ENCODE results near the gene LRRC42. TPM values are rescaled to one million over a fixed set of nuclear protein-coding genes. Genes with fewer than 3 reads are reported as not detected.

The LRRC42 gene
- total RNA-seq, 1 experiment from 2014 or later: 78.7 TPM

DNA sequence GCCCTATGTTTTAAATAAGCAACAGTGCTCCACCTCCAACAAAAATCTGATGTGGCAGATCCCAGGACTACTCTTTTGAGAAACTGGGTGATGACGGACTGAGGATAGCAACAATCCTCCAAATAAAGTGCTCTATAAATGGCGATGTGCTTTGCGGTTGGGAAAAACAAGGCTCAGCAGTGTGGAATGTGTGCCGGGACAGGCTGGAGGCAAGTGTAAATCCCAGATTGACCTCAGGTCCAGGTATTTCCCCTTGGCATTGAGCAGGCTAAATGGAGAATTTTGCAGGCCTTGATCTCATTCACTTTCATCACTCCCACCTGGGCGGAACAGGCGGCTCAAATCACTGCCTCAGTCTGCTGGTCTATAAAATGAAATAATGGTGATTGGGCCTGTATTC is 35.1 kb downstream of the LRRC42 start:
- TF ChIP-seq EZH2 (IDR thresholded peaks at IDR 0.05; ENCODE audit: low read depth): no peak
- TF ChIP-seq CTCF (conservative IDR thresholded peaks at IDR 0.05): no peak
- CTCF ChIA-PET: no interaction called here
- POLR2A ChIA-PET (ENCODE audit: unreplicated experiment): no interaction called here
- DNase-seq: no peak
- H2AFZ ChIP-seq: no peak overlapping the region
- no peak overlapping the region for H3K4me3 ChIP-seq
- H3K79me2 ChIP-seq (ENCODE audit: low read depth): no peaks in the 10 kb centered on the region
- no peaks in the 10 kb centered on the region for H3K36me3 ChIP-seq (ENCODE audit: low read depth)
- no peaks in the 10 kb centered on the region for H3K4me1 ChIP-seq (replicated peaks; ENCODE audit: insufficient read depth)
- no peak overlapping the region for H3K4me2 ChIP-seq
- H3F3A ChIP-seq (ENCODE audit: insufficient read depth, low read depth): no peaks in the 10 kb centered on the region
- H3K27me3 ChIP-seq (ENCODE audit: insufficient read depth, low read depth): no peaks in the 10 kb centered on the region
- intact Hi-C loops (cut with micrococcal nuclease; ENCODE audit: unreplicated experiment): no loop called here
- H3K9me3 ChIP-seq (ENCODE audit: insufficient read depth, low read depth): no peaks in the 10 kb centered on the region
- H3K9me2 ChIP-seq (ENCODE audit: insufficient read depth): no peaks in the 10 kb centered on the region
- H3K27ac ChIP-seq: no peak overlapping the region
- no peaks in the 10 kb centered on the region for H4K20me1 ChIP-seq (ENCODE audit: insufficient read depth)
- no TSS peak for BruUV-seq (replicated peaks)

DNA sequence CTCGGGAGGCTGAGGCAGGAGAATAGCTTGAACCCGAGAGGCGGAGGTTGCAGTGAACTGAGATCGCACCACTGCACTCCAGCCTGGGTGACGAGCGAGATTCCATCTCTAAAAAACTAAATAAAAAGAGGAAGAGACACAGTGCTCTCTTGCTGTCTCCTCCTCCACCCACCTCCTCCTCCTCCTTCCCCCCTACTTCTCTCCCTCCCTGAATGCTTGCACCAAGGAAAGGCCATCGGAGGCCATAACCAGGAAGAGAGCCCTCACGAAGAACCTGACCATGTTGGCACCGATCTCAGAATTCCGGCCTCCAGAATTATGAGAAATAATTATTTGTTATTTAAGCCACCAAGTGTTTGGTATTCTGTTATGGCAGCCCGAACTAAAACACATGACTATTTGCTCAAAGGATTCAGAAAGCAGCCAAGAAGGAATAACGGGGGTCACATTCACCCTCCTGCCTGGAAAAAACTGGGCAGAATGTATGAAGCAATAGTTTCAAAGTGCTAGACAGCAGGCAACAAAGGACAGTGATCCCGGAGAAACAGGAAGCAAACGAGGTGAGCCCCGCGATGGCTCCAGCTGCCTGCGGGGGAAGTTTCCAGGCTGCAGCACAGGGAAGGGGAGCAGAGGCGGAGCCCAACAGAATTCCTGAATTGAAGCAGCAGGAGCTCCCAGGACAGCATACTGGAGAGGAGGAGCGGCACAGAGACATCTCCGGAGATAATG is 36.0 kb downstream of the LRRC42 start:
- POLR2A ChIA-PET (ENCODE audit: unreplicated experiment): no interaction called here
- no peak for DNase-seq

DNA sequence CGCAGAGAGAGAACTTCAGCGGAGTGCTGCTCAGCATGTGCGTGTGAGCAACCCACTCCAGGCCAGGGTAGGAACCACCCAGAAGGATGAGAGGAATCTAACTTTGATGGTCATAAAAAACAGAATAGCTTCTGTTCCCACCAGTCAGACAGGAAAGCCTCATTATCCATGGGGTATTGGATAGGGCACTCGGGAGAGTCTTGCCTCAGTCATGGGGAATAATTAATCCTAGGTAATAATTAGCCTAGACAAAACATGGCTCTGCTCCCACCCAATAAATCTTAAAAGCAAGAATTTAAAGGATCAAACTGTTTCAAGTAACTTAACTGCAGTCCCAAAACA is 36.6 kb downstream of the LRRC42 start:
- CTCF ChIA-PET: no interaction called here
- BruUV-seq (replicated peaks): no TSS peak

More for the DNA sequence above, 36.0 kb downstream of the LRRC42 start:
- H3K79me2 ChIP-seq (ENCODE audit: low read depth): no peaks in the 10 kb centered on the region
- H3K27me3 ChIP-seq (ENCODE audit: insufficient read depth, low read depth): no peaks in the 10 kb centered on the region
- H3F3A ChIP-seq (ENCODE audit: insufficient read depth, low read depth): no peaks in the 10 kb centered on the region
- H3K36me3 ChIP-seq (ENCODE audit: low read depth): no peaks in the 10 kb centered on the region
- H3K4me2 ChIP-seq: no peak overlapping the region
- no peak overlapping the region for H3K27ac ChIP-seq
- CTCF ChIA-PET: no interaction called here
- no TSS peak for BruUV-seq (replicated peaks)
- no peaks in the 10 kb centered on the region for H3K9me3 ChIP-seq (ENCODE audit: insufficient read depth, low read depth)
- H2AFZ ChIP-seq: 0 out of 2 replicates have a peak overlapping the region, but pooled peaks have one; percentile 71
- no peaks in the 10 kb centered on the region for H3K9me2 ChIP-seq (ENCODE audit: insufficient read depth)
- TF ChIP-seq EZH2 (IDR thresholded peaks at IDR 0.05; ENCODE audit: low read depth) (no peak), CTCF (conservative IDR thresholded peaks at IDR 0.05) (no peak)
- H3K4me3 ChIP-seq: no peak overlapping the region
- no peaks in the 10 kb centered on the region for H4K20me1 ChIP-seq (ENCODE audit: insufficient read depth)
- no peaks in the 10 kb centered on the region for H3K4me1 ChIP-seq (replicated peaks; ENCODE audit: insufficient read depth)
- intact Hi-C loops (cut with micrococcal nuclease; ENCODE audit: unreplicated experiment): no loop called here

More for the DNA sequence above, 36.6 kb downstream of the LRRC42 start:
- Histone ChIP-seq H3K27me3 (ENCODE audit: insufficient read depth, low read depth) (no peaks in the 10 kb centered on the region), H3K27ac (no peak overlapping the region), H3F3A (ENCODE audit: insufficient read depth, low read depth) (no peaks in the 10 kb centered on the region), H4K20me1 (ENCODE audit: insufficient read depth) (no peaks in the 10 kb centered on the region), H3K79me2 (ENCODE audit: low read depth) (no peaks in the 10 kb centered on the region), H3K9me3 (ENCODE audit: insufficient read depth, low read depth) (no peaks in the 10 kb centered on the region), H3K4me3 (no peak overlapping the region), H3K9me2 (ENCODE audit: insufficient read depth) (no peaks in the 10 kb centered on the region), H2AFZ (no peak overlapping the region), H3K4me2 (no peak overlapping the region), H3K4me1 (replicated peaks; ENCODE audit: insufficient read depth) (no peaks in the 10 kb centered on the region), H3K36me3 (ENCODE audit: low read depth) (no peaks in the 10 kb centered on the region)
- TF ChIP-seq EZH2 (IDR thresholded peaks at IDR 0.05; ENCODE audit: low read depth) (no peak), CTCF (conservative IDR thresholded peaks at IDR 0.05) (no peak)
- intact Hi-C loops (cut with micrococcal nuclease; ENCODE audit: unreplicated experiment): no loop called here
- POLR2A ChIA-PET (ENCODE audit: unreplicated experiment): no interaction called here
- DNase-seq: no peak

Measured in PC-9 (cell line).